Gastrocnemius medialis (tissue), 4 donors: Measurements from ENCODE around the gene PLXNA1.

Experiments
- POLR2A ChIP-seq, 2 donors: fragments of 450-650 bp; IDR thresholded peaks; one replicate each; pipeline ENCODE4 v1.6.1; 2017; ENCODE audit warnings: antibody characterized with exemption in 2 of 2, mild to moderate bottlenecking in 2 of 2, moderate library complexity in 2 of 2
- TF ChIP-seq, protein P1 (sequence below), 5 experiments: fragments of 450-650 bp in 3 of 5; fragments of 200-600 bp in 2 of 5; sonication (generic) in 2 of 5; IDR thresholded peaks in 4 of 5; conservative IDR thresholded peaks in 1 of 5; 1 replicate in 4 of 5; 2 replicates in 1 of 5; pipeline ENCODE4 v1.5.1; 2016 to 2019; ENCODE audit warnings: antibody characterized with exemption in 5 of 5, mild to moderate bottlenecking in 3 of 5, moderate library complexity in 3 of 5

DNA sequence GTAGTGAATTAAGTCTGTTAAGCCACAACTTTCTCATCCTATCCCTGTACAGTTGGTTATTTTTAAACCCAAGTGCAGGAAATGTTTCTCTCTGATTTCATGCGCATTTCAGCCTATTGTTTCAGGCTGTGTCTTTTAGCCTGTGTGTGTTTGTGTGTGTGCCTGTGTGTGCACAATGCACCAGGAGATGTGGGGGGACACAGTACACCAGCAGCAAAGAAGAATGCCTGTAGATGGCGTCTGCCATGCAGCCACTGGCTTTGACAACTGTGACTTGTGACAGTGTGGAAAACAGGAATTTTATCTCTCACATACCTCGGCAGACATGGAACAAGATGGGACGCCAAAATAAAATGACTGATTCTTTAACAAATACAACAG lies 43.6 kb upstream of the PLXNA1 start:
- TF ChIP-seq, protein P1, sequence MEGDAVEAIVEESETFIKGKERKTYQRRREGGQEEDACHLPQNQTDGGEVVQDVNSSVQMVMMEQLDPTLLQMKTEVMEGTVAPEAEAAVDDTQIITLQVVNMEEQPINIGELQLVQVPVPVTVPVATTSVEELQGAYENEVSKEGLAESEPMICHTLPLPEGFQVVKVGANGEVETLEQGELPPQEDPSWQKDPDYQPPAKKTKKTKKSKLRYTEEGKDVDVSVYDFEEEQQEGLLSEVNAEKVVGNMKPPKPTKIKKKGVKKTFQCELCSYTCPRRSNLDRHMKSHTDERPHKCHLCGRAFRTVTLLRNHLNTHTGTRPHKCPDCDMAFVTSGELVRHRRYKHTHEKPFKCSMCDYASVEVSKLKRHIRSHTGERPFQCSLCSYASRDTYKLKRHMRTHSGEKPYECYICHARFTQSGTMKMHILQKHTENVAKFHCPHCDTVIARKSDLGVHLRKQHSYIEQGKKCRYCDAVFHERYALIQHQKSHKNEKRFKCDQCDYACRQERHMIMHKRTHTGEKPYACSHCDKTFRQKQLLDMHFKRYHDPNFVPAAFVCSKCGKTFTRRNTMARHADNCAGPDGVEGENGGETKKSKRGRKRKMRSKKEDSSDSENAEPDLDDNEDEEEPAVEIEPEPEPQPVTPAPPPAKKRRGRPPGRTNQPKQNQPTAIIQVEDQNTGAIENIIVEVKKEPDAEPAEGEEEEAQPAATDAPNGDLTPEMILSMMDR (IDR thresholded peaks at IDR 0.05 in 4 of 5, conservative IDR thresholded peaks at IDR 0.05 in 1 of 5) = no peak
- TF ChIP-seq POLR2A (IDR thresholded peaks at IDR 0.05) = no peak
